DOHH2 (cell line): ENCODE results near the gene PAOX.

ENCODE experiments used
- EZH2phosphoT487 ChIP-seq: fragments of 200-600 bp; sonication (generic); IDR thresholded peaks from 2 replicates; pipeline ENCODE4 v1.6.1; 2017; ENCODE audit warnings: borderline replicate concordance, mild to moderate bottlenecking, antibody characterized with exemption, low read length, moderate library complexity, mixed read lengths
- TF ChIP-seq, protein P1 (sequence below): fragments of 200-600 bp; sonication (generic); IDR thresholded peaks from one replicate; pipeline ENCODE4 v1.5.1; 2014; ENCODE audit warnings: antibody characterized with exemption, mild to moderate bottlenecking, low read depth, low read length; ENCODE audit not compliant: poor library complexity, severe bottlenecking

DNA sequence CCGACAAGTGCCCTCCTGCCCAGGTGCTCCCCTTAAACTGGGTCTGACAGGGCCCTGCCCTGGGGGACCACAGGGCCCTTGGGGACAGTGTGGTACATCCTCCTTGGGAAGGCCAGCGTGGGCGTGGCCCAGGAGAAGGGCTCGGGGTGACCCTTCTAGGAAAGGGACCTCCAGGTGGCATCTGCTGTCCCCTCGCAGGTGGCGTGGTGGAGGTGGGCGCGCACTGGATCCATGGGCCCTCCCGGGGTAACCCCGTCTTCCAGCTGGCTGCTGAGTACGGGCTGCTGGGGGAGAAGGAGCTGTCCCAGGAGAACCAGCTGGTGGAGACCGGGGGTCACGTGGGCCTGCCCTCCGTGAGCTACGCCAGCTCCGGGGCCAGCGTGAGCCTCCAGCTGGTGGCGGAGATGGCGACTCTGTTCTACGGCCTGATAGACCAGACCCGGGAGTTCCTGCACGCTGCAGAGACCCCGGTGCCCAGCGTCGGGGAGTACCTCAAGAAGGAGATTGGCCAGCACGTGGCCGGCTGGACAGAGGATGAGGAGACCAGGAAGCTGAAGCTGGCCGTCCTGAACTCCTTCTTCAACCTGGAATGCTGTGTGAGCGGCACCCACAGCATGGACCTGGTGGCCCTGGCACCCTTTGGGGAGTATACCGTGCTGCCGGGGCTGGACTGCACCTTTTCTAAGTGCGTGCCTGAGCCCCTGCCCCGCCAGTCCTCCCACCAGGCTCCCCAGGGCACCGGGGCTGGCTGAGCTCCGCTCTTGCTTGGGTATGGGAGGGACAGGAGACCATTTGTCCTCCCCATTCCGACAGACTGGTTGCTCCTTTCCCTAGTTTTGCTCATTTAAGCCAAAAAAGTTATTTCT lies 972 bp downstream of the PAOX start:
- TF ChIP-seq, protein P1, sequence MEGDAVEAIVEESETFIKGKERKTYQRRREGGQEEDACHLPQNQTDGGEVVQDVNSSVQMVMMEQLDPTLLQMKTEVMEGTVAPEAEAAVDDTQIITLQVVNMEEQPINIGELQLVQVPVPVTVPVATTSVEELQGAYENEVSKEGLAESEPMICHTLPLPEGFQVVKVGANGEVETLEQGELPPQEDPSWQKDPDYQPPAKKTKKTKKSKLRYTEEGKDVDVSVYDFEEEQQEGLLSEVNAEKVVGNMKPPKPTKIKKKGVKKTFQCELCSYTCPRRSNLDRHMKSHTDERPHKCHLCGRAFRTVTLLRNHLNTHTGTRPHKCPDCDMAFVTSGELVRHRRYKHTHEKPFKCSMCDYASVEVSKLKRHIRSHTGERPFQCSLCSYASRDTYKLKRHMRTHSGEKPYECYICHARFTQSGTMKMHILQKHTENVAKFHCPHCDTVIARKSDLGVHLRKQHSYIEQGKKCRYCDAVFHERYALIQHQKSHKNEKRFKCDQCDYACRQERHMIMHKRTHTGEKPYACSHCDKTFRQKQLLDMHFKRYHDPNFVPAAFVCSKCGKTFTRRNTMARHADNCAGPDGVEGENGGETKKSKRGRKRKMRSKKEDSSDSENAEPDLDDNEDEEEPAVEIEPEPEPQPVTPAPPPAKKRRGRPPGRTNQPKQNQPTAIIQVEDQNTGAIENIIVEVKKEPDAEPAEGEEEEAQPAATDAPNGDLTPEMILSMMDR: no peak
- TF ChIP-seq EZH2phosphoT487: no peak
